ENCODE results near the gene PWWP2B. TPM values are rescaled to one million over a fixed set of nuclear protein-coding genes. Genes with fewer than 3 reads are reported as not detected.

PWWP2B gene
- total RNA-seq, 4 donors from 2014 or later = 14.5 to 35.4 (median 27.3) TPM

GRCh38 chr10:132403511-132404168 lies 6.6 kb downstream of the PWWP2B start:
- H3K9me3 ChIP-seq = no peaks in the 10 kb centered on the region
- H3K4me1 ChIP-seq = peaks cover 51 to 68% of the 10 kb centered on the region in 2 donors
- peaks cover 18 to 24% of the 10 kb centered on the region in 2 donors for H3K36me3 ChIP-seq
- no peak overlapping the region for H3K4me3 ChIP-seq (replicated peaks in 1 of 3)
- 88 to 93% methylated on average over 6 to 22 of the region's 25 CpGs for WGBS, 2 donors
- intact Hi-C loops (cut with DNase I) = no loop called here
- H3K27me3 ChIP-seq = no peaks in the 10 kb centered on the region
- DNase-seq = peak in 1 of 2 donors; percentile 0
- no peak overlapping the region for H3K27ac ChIP-seq
- TF ChIP-seq, protein P1, sequence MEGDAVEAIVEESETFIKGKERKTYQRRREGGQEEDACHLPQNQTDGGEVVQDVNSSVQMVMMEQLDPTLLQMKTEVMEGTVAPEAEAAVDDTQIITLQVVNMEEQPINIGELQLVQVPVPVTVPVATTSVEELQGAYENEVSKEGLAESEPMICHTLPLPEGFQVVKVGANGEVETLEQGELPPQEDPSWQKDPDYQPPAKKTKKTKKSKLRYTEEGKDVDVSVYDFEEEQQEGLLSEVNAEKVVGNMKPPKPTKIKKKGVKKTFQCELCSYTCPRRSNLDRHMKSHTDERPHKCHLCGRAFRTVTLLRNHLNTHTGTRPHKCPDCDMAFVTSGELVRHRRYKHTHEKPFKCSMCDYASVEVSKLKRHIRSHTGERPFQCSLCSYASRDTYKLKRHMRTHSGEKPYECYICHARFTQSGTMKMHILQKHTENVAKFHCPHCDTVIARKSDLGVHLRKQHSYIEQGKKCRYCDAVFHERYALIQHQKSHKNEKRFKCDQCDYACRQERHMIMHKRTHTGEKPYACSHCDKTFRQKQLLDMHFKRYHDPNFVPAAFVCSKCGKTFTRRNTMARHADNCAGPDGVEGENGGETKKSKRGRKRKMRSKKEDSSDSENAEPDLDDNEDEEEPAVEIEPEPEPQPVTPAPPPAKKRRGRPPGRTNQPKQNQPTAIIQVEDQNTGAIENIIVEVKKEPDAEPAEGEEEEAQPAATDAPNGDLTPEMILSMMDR (IDR thresholded peaks at IDR 0.05) = no peak
- TF ChIP-seq POLR2A (IDR thresholded peaks at IDR 0.05) = no peak

GRCh38 chr10:132404169-132404880 lies 7.3 kb downstream of the PWWP2B start:
- no peak overlapping the region for H3K4me3 ChIP-seq (replicated peaks in 1 of 3)
- H3K27ac ChIP-seq = no peak overlapping the region
- TF ChIP-seq POLR2A (IDR thresholded peaks at IDR 0.05) = no peak
- TF ChIP-seq, protein P1 (IDR thresholded peaks at IDR 0.05) = no peak
- no peaks in the 10 kb centered on the region for H3K27me3 ChIP-seq
- intact Hi-C loops (cut with DNase I) = no loop called here
- H3K36me3 ChIP-seq = peaks cover 18 to 24% of the 10 kb centered on the region in 2 donors
- WGBS, 2 donors = 71 to 89% methylated on average over 13 to 22 of the region's 32 CpGs
- H3K4me1 ChIP-seq = peaks cover 56 to 68% of the 10 kb centered on the region in 2 donors
- no peaks in the 10 kb centered on the region for H3K9me3 ChIP-seq
- peak in 1 of 2 donors; percentile 0 for DNase-seq

GRCh38 chr10:132404911-132405462 lies 8.0 kb downstream of the PWWP2B start:
- H3K9me3 ChIP-seq = no peaks in the 10 kb centered on the region
- no peak for DNase-seq
- 86 to 93% methylated on average over 27 to 40 of the region's 54 CpGs for WGBS, 2 donors
- peaks cover 57 to 68% of the 10 kb centered on the region in 2 donors for H3K4me1 ChIP-seq
- no peak for TF ChIP-seq POLR2A (IDR thresholded peaks at IDR 0.05)
- TF ChIP-seq, protein P1 (IDR thresholded peaks at IDR 0.05) = no peak
- H3K27ac ChIP-seq = no peak overlapping the region
- intact Hi-C loops (cut with DNase I) = no loop called here
- H3K4me3 ChIP-seq (replicated peaks in 1 of 3) = no peak overlapping the region
- no peaks in the 10 kb centered on the region for H3K27me3 ChIP-seq
- peaks cover 18 to 24% of the 10 kb centered on the region in 2 donors for H3K36me3 ChIP-seq

DNA sequence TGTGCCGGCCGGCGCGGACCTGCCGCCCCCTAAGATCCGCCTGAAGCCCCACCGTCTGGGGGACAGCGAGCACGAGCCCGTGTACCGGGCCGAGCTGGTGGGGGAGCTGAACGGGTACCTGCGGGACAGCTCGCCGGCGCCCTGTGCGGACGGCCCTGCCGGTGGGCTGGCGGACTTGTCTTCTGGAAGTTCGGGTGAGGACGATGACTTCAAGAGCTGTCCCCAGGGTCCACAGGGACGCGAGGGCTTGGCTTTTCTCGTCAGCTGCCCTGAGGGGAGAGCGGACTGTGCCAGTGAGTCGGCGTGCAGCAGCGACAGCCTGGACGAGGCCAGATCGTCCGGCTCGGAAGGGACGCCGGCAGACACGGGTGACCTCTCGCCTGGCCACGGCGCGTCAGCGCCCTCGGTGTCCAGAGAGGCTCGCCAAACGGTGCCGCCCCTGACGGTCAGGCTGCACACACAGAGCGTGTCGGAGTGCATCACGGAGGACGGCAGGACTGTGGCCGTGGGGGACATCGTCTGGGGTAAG lies 8.5 kb downstream of the PWWP2B start:
- Histone ChIP-seq H3K4me3 (replicated peaks in 1 of 3) (no peak overlapping the region), H3K4me1 (peaks cover 54 to 68% of the 10 kb centered on the region in 2 donors), H3K27ac (no peak overlapping the region), H3K9me3 (no peaks in the 10 kb centered on the region), H3K36me3 (peaks cover 18 to 24% of the 10 kb centered on the region in 2 donors), H3K27me3 (no peaks in the 10 kb centered on the region)
- DNase-seq = no peak
- intact Hi-C loops (cut with DNase I) = no loop called here
- TF ChIP-seq POLR2A (IDR thresholded peaks at IDR 0.05) = no peak
- WGBS, 2 donors = 95 to 97% methylated on average over 28 to 32 of the region's 53 CpGs

GRCh38 chr10:132406181-132406580 lies 9.2 kb downstream of the PWWP2B start:
- Histone ChIP-seq H3K4me3 (replicated peaks in 1 of 3) (no peak overlapping the region), H3K27ac (peak overlapping the region; percentile 98 to 100 (median 99)), H3K9me3 (no peaks in the 10 kb centered on the region), H3K36me3 (peaks cover 18 to 24% of the 10 kb centered on the region in 2 donors), H3K4me1 (peaks cover 54 to 68% of the 10 kb centered on the region in 2 donors), H3K27me3 (no peaks in the 10 kb centered on the region)
- WGBS, 2 donors = 97 to 98% methylated on average over 8 to 17 of the region's 17 CpGs
- intact Hi-C loops (cut with DNase I) = no loop called here
- TF ChIP-seq, protein P1 (IDR thresholded peaks at IDR 0.05) = no peak
- no peak for TF ChIP-seq POLR2A (IDR thresholded peaks at IDR 0.05)
- DNase-seq = no peak
